GM18861 (cell line): ENCODE measurements around the gene SETX.
"Not testable (repeated sequence)": the region's sequence is repeated elsewhere in the genome, so short reads cannot be mapped to it uniquely, and the experiment has no call there.

Source experiments
- ATAC-seq: cut with Tn5 transposase; IDR thresholded peaks from one replicate; pipeline ENCODE4 v1.9.1; 2021; ENCODE audit not compliant: unreplicated experiment

The SETX gene

DNA sequence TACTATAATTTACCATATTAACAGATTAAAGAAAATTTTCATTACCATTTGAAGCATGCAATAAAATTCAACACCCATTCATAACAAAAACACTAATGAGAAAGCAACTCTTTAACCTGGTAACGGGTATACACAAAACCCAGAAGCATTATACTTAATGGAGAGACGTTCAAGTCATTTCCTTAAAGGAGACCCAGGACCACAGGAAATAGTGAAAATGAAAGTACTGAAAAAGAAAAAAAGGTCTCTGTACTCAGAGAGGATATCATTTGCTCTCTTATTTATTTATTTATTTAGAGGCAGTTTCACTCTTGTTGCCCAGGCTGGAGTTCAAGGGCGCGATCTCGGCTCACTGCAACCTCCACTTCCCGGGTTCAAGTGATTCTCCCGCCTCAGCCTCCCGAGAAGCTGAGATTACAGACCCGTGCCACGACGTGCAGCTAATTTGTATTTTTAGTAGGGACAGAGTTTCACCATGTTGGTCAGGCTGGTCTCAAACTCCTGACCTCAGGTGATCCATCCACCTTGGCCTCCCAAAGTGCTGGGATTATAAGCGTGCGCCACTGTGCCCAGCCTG is 61.6 kb downstream of the SETX start:
- no peak for ATAC-seq

DNA sequence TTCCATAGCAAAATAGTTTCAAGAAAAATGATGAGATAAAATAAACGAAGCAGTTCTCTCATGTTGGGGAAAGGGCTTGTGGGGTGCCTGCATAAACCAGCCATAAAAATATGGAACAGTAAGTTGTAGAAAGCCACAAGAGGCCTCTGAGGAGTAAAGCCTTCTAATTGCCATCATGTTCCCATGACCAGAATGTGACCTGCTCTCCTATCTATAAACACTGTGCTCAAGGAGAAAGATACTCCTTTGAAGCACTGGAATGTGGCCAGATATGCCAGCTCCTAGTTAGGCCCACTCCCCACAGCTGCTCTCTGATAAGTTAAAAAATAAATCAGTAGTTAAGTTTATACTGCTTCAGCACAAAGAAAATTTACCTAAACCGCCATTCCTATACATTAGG is 65.8 kb downstream of the SETX start:
- ATAC-seq = no peak

DNA sequence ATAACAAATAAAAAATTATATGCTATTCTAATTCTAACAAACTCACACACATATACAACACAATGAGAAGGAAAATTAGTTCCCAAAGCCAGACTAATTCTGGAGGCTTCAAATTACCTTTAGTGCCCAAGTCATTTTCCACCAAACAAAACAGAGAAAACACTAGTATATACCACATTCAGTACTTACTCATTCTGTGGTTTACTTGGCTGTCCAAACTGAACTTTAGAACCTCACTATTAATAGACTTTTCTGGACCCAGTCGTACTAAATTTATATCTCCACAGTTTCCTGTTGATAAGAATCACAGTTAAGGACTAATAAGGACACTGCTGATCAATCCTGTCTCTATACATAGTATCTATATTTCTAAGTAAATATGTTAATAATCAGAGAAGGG is 66.4 kb downstream of the SETX start:
- ATAC-seq = no peak

DNA sequence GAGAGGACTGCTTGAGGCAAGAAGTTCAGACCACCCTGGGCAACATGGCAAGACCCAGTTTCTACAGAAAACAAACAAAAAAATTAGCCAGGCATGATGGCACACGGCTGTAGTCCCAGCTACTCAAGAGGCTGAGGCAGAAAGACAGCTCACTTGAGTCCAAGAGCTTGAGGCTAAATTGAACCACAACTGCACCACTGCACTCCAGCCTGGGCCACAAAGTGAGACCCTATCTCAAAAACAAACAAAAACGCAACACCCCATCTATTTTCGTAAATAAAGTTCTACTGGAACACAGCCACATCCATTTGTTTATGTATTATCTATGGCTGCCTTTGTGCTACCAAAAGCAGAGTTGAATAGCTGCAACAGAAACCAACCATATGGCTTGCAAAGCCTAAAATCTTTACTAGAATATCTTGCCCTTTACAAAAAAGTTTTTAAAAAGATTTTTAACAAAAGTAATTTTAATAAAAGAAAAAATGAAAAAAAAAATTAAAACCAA is 67.5 kb downstream of the SETX start:
- no peak for ATAC-seq

DNA sequence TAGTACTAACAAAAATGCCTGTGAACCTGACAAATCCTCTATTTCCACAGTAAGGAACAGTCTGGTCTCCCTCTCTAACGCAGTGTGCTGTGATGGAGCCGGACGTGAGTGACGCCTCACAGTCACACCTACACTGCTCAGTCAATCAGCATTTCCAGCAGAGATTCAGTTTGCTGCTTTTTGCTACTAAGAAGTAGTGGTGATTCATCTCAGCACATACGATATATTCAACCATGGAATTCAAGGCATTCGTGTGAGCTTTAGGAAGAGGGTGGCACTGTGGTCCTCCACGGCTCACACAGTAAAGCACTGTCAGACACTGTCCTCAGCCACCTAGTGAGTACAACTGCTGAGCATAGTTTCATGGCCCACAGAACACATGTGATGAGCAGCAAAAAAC is 70.9 kb downstream of the SETX start:
- no peak for ATAC-seq

GRCh38 chr9:132283165-132283564 is 71.6 kb downstream of the SETX start:
- ATAC-seq = no peak

DNA sequence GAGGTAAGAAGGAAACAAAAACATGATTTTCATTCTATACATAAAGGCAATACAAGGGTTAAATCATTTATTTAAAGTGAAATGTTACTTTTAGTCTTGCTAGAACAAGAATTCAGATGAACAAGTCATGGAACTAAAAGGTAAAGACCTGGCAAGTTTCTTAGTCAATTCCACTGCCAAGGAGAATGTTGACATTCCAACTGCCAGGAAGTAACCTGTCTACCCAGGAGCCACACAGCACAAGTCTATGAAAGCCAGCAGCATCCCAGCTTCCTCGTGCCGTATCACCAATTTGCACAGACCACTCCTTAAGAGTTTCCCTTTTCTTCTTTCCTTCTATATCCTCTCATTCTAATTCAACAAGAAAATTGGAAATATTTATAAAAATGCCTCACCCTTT is 79.9 kb downstream of the SETX start:
- no peak for ATAC-seq

DNA sequence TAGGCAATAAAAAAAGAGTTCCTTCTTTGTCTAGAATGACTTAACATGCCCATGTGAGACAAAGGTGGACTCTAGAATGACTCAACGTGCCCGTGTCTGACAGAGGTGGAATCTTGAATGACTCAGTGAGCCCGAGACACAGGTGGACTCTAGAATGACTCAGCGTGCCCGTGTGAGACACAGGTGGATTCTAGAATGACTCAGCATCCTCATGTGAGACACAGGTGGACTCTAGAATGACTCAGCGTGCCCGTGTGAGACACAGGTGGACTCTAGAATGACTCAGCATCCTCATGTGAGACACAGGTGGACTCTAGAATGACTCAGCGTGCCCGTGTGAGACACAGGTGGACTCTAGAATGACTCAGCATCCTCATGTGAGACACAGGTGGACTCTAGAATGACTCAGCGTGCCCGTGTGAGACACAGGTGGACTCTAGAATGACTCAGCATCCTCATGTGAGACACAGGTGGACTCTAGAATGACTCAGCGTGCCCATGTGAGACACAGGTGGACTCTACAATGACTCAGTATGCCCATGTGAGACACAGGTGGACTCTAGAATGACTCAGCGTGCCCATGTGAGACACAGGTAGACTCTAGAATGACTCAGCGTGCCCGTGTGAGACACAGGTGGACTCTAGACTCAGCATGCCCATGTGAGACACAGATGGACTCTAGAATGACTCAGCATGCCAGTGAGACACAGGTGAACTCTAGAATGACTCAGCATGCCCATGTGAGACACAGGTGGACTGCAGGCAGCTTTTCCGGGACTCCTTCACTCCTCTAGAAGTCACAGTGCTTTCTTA is 84.9 kb downstream of the SETX start:
- ATAC-seq = not testable (repeated sequence)

GRCh38 chr9:132268725-132269352 is 85.9 kb downstream of the SETX start:
- ATAC-seq = no peak

- no peak for ATAC-seq
Measured at GRCh38 chr9:132267660-132268059, 87.1 kb downstream of the SETX start.

DNA sequence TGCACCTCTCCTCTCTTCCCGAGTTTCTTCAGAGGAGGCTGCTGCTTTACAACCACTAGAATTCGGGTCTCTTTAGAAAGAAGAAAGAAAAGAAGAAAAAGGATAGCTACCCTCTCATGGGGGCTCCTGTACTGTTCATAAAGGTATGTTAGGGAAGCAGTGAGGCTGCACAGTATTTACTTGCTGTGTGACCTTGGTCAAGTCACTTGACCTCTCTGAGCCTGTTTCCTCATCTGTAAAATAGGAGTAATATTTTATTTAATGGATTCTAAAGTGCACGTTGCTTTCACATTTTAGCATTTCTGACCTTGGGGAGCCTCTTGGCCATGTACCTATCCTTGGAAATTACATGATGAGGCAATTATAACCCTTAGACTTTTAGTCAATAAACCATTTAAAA is 88.8 kb downstream of the SETX start:
- no peak for ATAC-seq

DNA sequence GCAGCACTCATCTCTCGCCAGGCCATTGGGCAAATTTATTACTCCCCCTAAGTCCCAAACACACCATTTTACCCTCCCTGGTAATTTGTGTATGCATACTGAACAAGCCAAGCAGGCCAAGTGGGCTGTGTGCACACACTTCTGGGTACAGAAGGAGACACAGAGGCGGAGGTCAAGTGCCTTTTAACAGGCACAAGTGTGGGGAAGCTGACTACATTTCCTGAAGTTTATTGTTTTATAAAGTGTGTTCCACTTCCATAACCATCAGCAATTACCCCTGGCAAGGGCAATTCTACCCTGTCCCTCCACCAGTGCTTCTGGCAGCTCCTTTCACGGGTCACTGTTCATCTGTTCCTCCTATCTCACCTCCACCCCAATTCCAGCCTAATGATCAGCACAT is 93.9 kb downstream of the SETX start:
- no peak for ATAC-seq

DNA sequence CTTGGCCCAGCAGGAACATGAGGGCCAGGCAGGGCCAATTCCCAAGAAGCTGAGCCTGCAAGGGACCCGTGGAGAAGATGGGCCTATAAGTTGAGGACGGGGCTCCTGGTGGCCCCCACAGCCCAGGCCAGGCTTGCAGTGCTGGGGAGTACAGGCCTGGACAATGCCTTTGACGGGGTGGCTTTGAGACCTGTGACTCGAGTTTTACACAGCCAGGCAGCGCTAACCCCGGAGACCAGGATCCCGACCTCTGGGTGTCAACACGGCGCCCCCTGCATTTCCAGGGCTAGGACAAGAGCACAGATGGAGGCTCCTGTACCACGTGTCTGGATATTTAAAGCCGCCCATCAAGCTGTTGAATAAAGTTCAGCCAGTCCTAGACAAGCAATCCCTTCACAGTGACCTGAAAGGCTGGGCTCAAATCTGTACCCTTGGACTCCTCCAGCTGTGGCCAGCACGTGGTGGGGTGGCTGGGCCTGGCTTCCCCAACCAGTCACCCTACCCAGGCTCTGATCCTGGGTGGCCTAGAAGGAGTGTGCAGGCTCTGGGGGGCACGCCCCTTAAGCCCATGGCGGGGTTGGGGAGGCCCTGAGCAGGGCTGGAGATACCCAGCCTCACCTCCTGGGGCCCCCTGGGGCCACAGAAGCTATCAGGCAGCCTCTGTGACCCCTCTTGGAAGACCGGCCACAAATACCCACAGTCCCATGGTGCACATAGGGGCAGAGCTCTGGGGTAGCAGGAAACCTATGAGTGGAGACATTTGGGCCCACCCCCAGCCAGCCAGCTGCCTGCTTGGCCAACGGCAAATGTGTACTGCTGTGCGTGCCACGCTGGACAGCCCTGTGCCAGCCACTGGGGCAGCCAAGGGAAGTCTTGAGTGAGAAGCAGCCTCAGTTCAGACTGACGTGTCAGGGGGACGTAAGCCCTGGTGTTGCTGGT is 104.2 kb downstream of the SETX start:
- ATAC-seq = no peak

GRCh38 chr9:132249690-132250089 is 105.1 kb downstream of the SETX start:
- no peak for ATAC-seq

- ATAC-seq = no peak
Measured at GRCh38 chr9:132249123-132249522, 105.7 kb downstream of the SETX start.

DNA sequence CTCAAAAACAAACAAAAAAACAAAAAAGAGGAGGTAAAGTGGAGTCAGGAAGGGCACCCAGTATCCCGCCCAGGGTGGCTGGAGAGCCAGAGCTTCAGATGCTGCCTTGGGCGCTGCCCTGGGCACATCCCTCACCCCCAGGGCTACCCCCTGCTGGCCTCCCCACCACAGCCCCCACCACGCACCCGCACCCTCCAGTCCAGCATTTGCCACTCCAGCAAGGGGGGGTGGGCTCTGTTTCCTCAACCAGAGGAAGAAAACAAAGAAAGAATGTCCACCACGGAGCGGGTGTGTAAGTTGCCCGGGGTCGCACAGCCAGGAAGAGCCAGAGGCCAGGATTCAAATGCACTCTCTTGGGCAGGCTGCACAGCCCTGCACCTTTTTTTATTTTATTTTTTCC is 106.8 kb downstream of the SETX start:
- ATAC-seq = no peak

DNA sequence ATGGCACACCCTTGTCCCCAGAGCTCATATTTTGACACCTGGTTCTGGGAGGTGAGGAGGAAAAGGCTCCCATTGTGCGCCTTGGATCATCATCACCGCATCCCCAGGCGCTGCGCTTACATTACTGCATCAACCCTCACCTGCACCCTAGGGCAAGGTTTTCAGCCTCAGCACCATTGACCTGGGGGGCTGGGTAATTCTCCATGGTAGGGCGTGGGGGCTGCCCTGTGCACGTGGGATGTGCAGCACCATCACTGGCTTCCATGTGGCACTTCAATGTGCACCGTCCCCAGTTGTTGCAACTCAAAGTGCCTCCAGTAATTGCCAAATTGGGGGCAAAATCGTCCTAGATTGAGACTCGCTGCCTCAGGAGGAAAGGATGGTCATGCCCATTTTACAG is 109.3 kb downstream of the SETX start:
- no peak for ATAC-seq

GRCh38 chr9:132244582-132245455 is 110.0 kb downstream of the SETX start:
- ATAC-seq = no peak

DNA sequence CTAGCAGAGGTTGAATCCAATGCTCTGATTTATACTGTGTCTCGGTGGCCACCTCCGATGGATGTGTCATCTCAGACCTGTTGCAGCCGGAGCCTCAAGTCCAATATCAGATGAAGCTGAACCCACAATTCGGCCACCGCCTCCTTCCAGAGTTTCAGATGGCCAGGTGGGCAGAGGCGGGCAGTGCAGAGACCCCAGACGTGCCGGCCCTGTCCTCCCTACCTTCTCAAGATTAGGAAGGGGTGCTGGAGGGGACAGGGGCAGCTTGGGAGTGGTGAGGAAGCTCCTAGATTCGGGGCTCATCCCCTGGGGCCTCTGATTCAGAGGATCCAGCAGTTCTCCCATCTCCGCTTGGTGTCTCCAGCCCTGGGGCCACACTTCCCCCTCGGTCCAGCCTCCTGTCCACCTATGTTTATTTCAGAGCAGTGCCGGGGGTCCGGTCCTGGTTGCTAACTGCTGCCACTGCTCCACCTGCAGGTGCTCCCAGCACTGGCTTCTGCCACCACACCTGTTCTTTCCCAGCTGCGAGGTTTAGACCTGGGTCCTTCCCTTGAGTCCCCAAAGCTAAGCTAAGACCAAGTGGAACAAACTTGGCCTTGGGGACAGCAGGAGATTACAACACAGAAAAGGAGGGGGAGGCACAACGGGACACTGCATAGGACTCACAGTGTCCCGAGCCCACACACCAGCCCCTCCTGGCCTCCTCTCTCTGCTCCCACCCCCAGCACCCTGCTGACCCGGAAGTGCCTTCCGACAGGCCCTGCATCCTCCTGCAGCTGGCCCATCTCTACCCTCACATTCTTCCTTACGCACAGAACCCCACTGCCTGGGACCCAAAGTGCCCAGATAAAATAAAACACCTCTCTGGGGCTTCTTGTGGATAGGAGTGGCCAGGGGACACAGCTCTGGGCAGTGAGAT is 111.4 kb downstream of the SETX start:
- ATAC-seq = no peak
